ENCODE data around the gene FAHD1.

- no peak for TF ChIP-seq POLR2AphosphoS5 (IDR thresholded peaks at IDR 0.05)
- no peak for TF ChIP-seq CTCF (IDR thresholded peaks at IDR 0.05; ENCODE audit: poor library complexity, severe bottlenecking)
- no peak for TF ChIP-seq SMC3 (conservative IDR thresholded peaks at IDR 0.05; ENCODE audit: poor library complexity)
- TF ChIP-seq EZH2 (IDR thresholded peaks at IDR 0.05; ENCODE audit: borderline replicate concordance, insufficient read depth, low read length, poor library complexity, severe bottlenecking), result no peak
Observed at GRCh38 chr16:1788095-1788707, 38.8 kb upstream of the FAHD1 start.

Data from neural cell (in vitro differentiated cells).